H1 (cell line): ENCODE data around the gene RAB11FIP3. TPM values are rescaled to one million over a fixed set of nuclear protein-coding genes. Genes with fewer than 3 reads are reported as not detected.

Experiments
- SRF ChIP-seq: IDR thresholded peaks from 2 replicates; pipeline ENCODE4 v1.6.1; 2011; ENCODE audit warnings: mild to moderate bottlenecking, low read depth, low read length, moderate library complexity
- polyA plus RNA-seq, 7 experiments: library from polyadenylated mRNA; depleted of rRNA in 3 of 7; stranded (reverse) in 5 of 7; unstranded in 2 of 7; fragments of >200 nt in 5 of 7; fragments of 200-250 nt in 2 of 7; gene quantifications; 1 replicate in 5 of 7; 2 replicates in 1 of 7; 4 replicates in 1 of 7; pipeline versions ENCODE4 v1.2.1 to v1.2.3, GENCODE V29; 2011 to 2013; ENCODE audit warnings: missing spikeins in 2 of 7, mixed read lengths in 2 of 7
- total RNA-seq: library from RNA; stranded (reverse); fragmentation: NEBNext Ultra II Directional; extraction: Animal tissue kit (Norgen Biotek cat#: 25700); gene quantifications from 2 replicates; pipeline ENCODE4 v1.2.1, GENCODE V29; 2021
- TF ChIP-seq, protein P1 (sequence below): IDR thresholded peaks from 2 replicates; pipeline ENCODE4 v1.6.1; 2012; ENCODE audit warnings: inconsistent platforms

RAB11FIP3 gene
- total and polyA plus RNA-seq, 2 of the 8 experiments (the other 6 are each of a cell fraction or from before 2014, with no cell fraction given), result 9.3 to 35.2 TPM

DNA sequence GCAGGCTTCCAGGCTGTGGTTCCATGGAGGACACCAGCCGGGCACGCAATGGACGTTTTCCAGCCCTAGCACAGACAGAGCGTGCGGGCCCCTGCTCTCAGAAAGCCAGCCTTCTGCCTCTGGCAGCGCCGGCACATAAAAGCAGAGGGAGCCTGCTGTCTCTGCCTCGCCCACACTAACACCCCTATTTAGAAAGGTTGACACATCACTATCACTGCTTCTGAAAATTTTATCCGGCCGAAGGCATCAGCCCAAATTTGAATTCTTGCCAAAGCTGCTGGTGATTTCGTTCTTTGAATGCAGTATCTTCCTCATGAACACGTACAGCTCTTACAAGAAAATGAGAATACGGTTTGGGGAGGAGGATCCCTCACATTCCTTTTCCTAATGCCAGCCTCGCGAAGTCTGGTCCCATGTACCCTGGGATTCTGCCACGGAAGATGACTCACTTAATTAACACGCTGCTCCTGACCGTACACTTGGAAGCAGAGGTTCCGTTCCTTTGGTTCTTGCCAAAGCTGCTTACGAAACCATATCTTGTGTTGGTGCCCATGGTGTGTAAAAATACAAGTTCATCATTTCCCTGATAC, 1.3 kb upstream of the RAB11FIP3 start (continued):
- no peak for TF ChIP-seq SRF
- TF ChIP-seq, protein P1, sequence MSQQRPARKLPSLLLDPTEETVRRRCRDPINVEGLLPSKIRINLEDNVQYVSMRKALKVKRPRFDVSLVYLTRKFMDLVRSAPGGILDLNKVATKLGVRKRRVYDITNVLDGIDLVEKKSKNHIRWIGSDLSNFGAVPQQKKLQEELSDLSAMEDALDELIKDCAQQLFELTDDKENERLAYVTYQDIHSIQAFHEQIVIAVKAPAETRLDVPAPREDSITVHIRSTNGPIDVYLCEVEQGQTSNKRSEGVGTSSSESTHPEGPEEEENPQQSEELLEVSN, result no peak
